Effector CD4-positive, alpha-beta T cell (primary cell): ENCODE results near the gene WDR46.

Source experiments
- DNase-seq: peaks from one replicate; pipeline ENCODE4 v3.0.0-alpha.2; 2020

The WDR46 gene

GRCh38 chr6:33313709-33314514, 24.9 kb upstream of the WDR46 start, which contains the start of gene TAPBP:
Gene TAPBP (minus strand): TSS chr6:33314078. CDS start chr6:33314041, 37 bp downstream.
- peak; percentile 84 for DNase-seq

GRCh38 chr6:33313105-33313708, 24.2 kb upstream of the WDR46 start:
- peak; percentile 25 for DNase-seq

DNA sequence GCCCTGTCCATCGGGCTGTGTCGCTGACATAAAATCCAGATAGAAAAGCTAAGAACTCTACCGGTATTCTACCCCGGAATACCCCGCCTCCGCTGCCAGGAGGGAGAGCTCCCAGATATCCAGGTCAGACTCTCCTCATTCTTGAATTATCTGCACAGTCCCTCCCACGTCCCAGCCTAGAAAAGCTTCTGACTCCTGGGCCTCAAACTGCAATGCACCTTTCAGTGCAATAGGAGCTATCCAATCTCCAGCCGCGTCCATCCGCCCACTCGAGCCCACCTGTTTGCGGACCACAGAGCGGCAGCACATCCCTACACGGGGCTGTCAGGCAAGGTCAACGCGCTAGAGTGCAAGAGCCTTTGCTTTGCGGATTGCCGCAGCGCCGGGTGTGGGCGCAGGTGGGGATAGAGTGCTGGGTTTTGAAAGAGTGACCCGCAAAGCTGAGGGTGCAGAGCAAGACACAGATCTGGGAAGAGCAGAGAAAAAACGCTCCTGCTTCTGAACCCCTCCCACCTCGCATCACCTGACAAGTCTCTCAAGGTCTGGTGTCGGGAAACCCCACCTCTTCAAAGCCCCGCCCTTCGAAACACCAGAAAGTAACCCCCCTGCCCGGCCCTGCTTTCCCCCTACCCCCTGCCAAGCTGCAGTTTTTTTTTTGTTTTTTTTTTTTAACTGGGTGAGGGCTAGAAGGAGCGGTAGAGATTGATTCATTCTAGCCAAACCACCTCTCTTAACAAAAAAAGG, 23.5 kb upstream of the WDR46 start:
- peak; percentile 83 for DNase-seq

GRCh38 chr6:33306356-33306755, 17.3 kb upstream of the WDR46 start:
- no peak for DNase-seq

- no peak for DNase-seq
These were observed 16.0 kb upstream of the WDR46 start for GRCh38 chr6:33305052-33305451.

DNA sequence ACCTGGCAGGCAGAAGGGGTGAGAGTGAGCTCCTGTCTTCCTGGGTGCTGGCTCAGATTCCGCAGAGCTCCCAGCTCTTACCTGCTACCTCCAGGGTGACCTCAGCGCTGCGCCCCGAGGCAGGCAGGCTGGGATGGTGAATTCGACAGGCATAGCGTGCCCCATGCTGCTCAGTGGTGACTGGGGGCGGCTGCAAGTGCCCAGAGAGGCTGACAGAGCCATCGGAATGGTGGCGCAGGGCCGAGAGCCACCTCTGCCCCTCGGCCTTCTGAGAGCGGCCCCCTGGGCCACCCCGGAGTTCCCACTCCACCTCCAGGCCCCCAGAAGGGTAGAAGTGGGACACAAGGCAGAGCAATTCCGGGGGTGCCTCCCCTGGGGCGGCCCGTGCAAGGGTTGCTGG, 15.2 kb upstream of the WDR46 start:
- no peak for DNase-seq

DNA sequence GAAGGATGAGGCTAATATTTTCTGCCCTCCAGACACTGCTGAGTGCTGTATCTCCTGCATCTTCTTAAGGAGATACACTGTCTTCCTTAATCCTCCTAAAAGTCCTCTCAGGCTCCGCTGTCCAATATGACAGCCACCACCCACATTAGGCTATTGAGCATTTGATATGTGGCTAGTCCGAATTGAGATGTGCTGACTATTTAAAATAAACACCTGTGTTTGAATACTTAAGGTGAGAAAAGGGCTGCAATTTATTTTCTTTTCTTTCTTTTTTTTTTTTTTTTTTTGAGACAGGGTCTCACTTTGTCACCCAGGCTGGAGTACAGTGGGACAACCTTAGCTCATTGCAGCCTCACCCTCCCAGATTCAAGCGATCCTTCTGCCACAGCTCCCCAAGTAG, 12.8 kb upstream of the WDR46 start:
- DNase-seq, result no peak

DNA sequence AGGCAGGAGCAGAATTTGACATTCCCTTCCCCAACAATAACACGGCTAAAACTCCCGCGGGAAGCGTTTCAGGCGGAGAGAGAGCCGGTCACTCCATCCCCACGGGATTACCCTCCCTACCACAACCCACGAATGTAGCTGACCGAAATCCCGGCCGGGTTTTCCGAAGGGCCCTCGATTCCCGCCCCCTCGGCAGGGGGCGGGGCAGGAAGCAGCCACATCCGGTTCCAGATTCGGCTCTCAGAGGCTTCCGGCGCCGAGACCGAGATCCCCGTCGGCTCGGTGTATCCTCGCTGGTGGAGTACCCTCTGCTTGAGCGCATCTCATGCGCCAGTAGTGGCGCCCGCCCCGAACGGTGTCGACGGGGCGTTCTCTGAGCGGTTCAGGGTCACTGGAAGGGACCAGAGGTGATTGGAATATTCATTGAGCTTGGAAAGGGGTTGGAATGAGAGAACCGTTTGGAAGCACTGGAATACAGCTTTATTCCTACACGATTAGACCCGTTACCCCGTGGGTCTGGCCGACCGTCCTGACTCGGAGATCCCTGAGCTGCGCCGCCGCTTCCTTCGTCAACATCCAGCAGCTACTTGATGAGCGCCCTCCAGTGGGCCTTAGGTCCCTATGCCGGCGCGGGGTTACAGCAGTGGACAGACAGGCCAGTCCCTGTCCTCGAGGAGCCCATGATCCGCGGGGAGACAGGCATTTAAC, 10.4 kb upstream of the WDR46 start:
- DNase-seq, result peak; percentile 93

DNA sequence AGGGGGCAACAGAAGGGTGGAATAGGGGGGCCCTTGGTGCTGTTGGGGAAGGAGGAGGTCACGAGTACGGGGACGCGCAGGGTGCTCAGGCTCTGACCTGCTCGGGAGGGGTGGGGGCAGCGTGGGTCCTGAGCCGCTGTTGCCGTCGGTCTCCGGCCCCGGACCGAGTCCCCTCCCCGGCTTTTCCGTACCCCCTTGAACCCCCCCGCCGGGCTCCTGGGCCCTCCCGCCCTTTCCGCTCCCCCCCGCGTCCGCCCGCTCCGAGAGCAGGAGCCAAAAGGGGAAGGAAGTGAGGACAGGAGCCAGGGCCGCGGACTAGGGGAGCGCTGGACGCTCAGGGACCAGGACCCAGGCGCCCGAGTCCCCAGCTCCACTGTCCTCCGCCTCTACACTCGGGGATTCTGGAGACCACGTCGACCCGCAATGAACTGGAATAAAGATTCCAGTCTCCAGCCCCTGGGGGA, 9.8 kb upstream of the WDR46 start, which contains the start of gene RGL2:
TSS of gene RGL2 (minus strand) at position 170 of the 464 bp plus-strand sequence. CDS start 332 bp downstream, outside the sequence.
- DNase-seq, result peak; percentile 53

DNA sequence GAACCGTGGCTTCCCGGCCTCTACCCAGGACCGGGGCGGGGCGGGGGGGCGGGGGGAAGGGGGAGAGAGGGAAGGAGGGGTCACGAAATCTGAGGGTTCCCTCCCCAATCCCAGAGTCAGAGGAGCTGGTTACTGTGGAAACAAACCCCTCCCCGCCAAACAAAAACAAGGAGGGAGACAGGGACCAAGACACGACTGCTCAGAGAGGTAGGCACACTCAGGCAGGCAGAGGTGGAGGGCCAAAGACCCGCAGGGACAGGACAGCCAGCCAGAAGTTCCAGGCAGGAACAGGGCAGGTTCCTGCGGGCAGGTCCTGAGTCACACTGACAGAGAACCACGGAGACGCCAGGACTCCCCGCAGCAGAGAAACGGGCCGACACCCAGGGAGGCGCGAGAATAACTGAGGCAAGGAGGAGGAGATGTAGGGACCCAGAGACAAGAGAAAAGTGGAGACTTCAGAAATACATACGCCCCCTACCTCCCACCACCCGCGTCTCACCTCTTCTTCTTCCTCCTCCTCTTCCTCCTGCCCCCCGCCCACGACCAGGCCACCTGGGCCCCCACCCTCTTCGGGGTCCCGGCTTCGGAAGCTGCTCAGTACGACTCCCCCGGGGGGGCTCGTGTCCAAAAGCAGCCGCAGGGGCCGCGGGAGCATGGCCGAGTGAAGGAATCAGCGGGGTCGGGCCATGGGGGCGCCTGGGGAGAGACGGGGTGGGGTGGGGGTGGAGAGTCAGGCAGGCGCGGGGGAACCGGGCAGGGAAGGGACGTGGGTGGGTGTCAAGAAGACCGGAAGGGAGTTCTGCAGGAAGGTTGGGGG, 9.1 kb upstream of the WDR46 start:
- DNase-seq, result peak; percentile 56

GRCh38 chr6:33297406-33297955, 8.4 kb upstream of the WDR46 start:
- DNase-seq, result no peak

DNA sequence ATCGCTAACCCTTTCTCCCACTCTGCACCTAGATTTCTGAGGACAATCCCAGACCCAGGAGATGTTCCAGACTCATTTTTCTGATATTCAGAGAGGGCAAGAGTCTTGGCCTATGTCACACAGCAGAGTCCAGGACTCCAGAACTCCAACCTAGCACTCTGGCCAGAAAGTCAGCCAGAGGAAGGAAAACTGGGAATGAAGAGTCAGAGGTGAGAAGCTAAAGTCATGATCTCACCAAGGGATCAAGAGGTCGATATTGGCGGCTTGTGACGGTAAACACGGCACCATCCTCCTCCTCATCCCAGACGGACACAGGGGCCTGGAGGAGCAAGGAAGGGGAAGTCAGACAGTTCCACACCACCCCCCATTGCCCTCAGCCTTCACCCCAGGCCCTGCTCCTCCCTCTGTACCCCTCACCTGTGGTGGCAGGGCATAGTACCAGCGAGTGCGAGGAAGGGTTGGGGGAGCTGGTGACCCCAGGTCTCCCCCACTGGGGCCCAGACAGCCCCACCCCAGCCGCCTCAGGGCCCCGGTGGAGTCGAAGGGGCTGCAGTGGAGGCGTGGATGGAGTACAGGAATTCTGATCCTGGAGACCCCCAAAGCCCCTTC, 7.9 kb upstream of the WDR46 start:
- DNase-seq, result no peak

GRCh38 chr6:33295621-33296369, 6.8 kb upstream of the WDR46 start:
- no peak for DNase-seq

GRCh38 chr6:33294086-33294823, 5.2 kb upstream of the WDR46 start:
- DNase-seq, result no peak

GRCh38 chr6:33292996-33293682, 4.1 kb upstream of the WDR46 start:
- DNase-seq, result no peak

GRCh38 chr6:33290459-33290858, 1.4 kb upstream of the WDR46 start:
- DNase-seq, result no peak

- no peak for DNase-seq
These were observed 811 bp upstream of the WDR46 start for GRCh38 chr6:33289784-33290315.

DNA sequence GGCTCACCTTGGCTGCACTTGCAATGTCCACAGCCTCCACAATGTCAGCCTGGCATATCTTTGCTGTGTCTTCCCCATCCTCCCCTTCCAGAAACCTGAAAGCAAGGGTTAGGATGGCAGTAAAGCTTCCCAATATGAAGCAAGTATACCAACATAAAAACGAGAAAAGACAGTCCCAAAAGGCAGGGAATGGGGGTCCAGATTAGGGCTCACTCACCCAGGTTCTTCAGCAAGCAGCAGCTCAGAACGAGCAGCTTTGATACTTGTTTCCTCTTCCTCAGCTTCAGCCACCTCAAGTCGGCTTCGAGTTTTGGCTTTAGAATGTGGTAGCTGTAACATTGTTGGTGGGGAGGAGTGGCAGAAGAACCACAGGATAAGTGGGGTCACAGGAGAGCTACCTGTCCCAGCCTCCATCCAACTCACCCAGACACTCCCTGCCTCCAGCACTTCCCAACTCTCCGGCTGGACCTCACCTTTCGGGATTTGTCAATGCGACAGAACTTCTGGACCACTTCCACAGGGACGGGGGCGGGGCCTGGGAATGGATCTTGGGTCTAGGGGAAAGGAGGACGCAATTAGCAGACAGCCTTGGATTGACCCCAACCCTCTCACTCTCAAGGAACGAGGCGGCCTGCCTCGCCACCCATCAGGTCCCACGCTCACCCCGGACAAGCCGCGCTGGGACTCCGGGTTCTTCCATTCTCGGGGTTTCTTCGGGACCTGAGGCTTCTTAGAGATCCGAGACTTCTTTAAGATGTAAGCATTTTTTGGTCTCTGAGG, 708 bp downstream of the WDR46 start:
- no peak for DNase-seq
